Vagina (tissue), 2 donors: ENCODE data around the gene DOCK8.

ENCODE experiments used
- POLR2AphosphoS5 ChIP-seq, 2 donors: sonication (generic); formaldehyde crosslinking; IDR thresholded peaks; one replicate each; pipeline ENCODE4 v1.9.0; 2017; ENCODE audit warnings: antibody characterized with exemption in 2 of 2, mild to moderate bottlenecking in 2 of 2, low read depth in 1 of 2; ENCODE audit not compliant: insufficient read depth in 1 of 2
- TF ChIP-seq, protein P1 (sequence below), 3 experiments: fragments of 450-650 bp in 2 of 3; fragments of 200-600 bp in 1 of 3; sonication (generic) in 1 of 3; IDR thresholded peaks; one replicate each; pipeline ENCODE4 v1.5.1; 2017 to 2019; ENCODE audit warnings: antibody characterized with exemption in 3 of 3, mild to moderate bottlenecking in 2 of 3, moderate library complexity in 2 of 3

DNA sequence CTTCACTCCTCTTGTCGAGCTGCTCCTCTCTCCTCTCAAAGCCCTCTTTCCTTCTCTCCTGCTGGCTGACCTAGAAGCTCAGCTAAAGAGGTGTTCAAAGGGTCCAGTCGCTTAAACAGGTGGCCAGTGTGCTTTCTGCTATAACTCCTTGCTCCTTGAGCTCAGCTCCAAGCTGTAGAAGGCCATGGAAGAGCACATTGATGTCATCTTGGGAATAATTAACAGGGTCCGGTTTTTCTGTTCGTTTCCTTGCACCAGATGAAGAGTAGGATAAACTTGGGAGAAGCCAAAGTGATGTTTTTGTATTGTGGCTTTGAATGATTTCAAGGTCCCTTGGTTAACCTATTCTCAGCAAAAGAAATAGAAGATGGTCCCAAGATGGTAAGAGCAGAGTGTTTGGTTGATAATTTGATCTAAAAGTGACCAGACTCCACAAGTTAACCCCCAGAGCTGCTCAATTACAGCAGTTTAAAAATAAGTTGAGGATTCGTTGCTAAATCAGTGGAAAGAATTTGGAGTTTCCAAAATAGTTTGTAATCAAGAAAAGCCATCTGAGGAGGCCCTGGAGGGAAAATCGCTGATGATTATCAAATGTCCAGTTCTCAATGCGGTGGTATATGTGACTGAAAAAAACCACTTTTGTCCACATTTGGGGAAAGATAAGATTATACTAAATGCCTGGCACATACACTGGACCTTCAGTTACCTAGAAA, 148.1 kb downstream of the DOCK8 start:
- TF ChIP-seq POLR2AphosphoS5 (IDR thresholded peaks at IDR 0.05; ENCODE audit: insufficient read depth in 1 of 2, low read depth in 1 of 2) = no peak
- TF ChIP-seq, protein P1, sequence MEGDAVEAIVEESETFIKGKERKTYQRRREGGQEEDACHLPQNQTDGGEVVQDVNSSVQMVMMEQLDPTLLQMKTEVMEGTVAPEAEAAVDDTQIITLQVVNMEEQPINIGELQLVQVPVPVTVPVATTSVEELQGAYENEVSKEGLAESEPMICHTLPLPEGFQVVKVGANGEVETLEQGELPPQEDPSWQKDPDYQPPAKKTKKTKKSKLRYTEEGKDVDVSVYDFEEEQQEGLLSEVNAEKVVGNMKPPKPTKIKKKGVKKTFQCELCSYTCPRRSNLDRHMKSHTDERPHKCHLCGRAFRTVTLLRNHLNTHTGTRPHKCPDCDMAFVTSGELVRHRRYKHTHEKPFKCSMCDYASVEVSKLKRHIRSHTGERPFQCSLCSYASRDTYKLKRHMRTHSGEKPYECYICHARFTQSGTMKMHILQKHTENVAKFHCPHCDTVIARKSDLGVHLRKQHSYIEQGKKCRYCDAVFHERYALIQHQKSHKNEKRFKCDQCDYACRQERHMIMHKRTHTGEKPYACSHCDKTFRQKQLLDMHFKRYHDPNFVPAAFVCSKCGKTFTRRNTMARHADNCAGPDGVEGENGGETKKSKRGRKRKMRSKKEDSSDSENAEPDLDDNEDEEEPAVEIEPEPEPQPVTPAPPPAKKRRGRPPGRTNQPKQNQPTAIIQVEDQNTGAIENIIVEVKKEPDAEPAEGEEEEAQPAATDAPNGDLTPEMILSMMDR (IDR thresholded peaks at IDR 0.05) = no peak
